Body of pancreas (tissue), 4 donors: ENCODE results near the gene ARHGAP27.

Experiments used
- CTCF ChIP-seq, 7 experiments: fragments of 450-650 bp in 4 of 7; fragments of 200-600 bp in 3 of 7; sonication (generic) in 3 of 7; IDR thresholded peaks; one replicate each; pipeline ENCODE4 v1.5.1; 2016 to 2019; ENCODE audit warnings: antibody characterized with exemption in 7 of 7
- POLR2A ChIP-seq, 3 donors: fragments of 450-650 bp; IDR thresholded peaks; one replicate each; pipeline ENCODE4 v1.6.1; 2016; ENCODE audit warnings: antibody characterized with exemption in 3 of 3, mild to moderate bottlenecking in 2 of 3

- TF ChIP-seq CTCF (IDR thresholded peaks at IDR 0.05) (no peak), POLR2A (IDR thresholded peaks at IDR 0.05) (no peak)
These were observed 23.9 kb downstream of the ARHGAP27 start for GRCh38 chr17:45408611-45409421.
